22Rv1 (cell line): ENCODE results near the gene THRB.

ENCODE experiments used
- H3K27ac ChIP-seq: fragments of 450-650 bp; 2 replicates; pipeline ENCODE4 v1.5.1; 2017
- CTCF ChIP-seq: fragments of 450-650 bp; IDR thresholded peaks from 2 replicates; pipeline ENCODE4 v1.5.1; 2017; ENCODE audit warnings: mild to moderate bottlenecking
- ZFX ChIP-seq: fragments of 450-650 bp; IDR thresholded peaks from 2 replicates; pipeline ENCODE4 v1.6.1; 2017; ENCODE audit warnings: antibody characterized with exemption, borderline replicate concordance

Gene THRB

DNA sequence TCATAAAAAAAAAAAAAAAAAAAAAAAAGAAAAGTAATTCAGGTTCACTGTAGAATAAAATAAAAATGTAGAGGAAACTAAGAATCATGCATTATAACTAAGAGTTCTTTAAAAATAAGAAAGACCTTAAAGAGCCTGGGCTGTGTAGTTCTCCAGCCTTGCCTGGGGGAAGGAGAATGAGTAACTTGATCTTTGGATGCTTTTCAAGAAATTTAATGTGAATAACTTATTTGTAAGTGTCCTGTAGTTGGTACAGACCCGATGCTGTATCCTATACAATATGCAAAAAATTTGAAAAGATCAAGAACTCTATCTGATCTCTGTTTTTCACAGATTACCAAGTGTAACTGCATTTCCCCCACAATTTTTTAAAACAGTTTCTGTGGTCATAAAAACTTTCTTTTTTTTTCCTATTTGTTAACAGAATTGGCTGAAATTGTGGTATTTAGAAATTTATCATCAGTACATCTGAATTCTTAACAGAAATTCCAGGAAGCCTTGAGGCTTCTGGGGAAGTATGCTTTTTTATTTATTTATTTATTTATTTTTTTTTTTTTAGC is 195.3 kb downstream of the THRB start:
- no peak overlapping the region for H3K27ac ChIP-seq
- TF ChIP-seq CTCF (no peak), ZFX (no peak)

- TF ChIP-seq ZFX (no peak), CTCF (no peak)
- H3K27ac ChIP-seq: no peak overlapping the region
Observed at GRCh38 chr3:24296441-24297205, 198.0 kb downstream of the THRB start.

DNA sequence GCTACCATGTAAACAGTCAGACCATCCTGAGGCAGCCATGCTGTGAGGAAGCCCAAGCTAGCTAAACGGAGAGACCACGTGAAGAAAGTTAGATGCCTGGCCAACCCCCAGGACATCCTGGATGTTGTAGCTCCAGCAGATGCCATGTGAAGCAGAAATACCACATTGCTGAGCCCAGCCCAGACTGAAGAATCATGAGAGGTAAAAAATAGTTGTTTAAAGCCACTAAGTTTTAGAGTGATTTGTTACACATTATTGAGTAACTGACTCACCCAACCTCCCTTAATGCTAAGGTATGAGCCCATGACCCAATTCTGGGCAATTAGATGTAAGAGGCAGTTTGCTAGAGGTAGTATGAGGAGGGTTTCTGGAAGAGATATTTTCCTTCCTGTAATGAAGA is 200.5 kb downstream of the THRB start:
- TF ChIP-seq CTCF (no peak), ZFX (no peak)
- no peak overlapping the region for H3K27ac ChIP-seq

GRCh38 chr3:24291646-24292045 is 203.0 kb downstream of the THRB start:
- no peak overlapping the region for H3K27ac ChIP-seq
- TF ChIP-seq ZFX (no peak), CTCF (no peak)

DNA sequence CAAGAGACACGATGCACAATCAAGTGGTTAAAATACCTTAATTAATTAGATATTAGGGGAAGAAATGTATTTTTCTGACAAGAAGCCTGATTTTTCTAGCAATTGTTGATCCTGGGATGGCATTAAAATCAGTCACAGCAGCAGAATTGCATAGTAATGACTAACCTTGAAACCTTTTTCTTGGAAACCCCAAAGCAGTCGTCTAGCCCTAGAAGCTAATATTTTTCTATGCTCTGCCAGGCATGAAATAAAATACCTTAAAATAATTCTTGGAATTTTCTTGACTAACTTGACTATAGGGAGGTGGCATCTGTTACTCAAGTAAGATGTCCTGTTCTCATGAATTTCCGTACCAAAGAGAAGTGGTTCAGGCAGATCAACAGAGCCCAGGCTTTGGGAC is 204.1 kb downstream of the THRB start:
- H3K27ac ChIP-seq: no peak overlapping the region
- no peak for TF ChIP-seq ZFX

- no peak for TF ChIP-seq CTCF
- no peak for TF ChIP-seq ZFX
- H3K27ac ChIP-seq: peak overlapping the region; percentile 57
Observed at GRCh38 chr3:24288496-24289236, 206.0 kb downstream of the THRB start.

DNA sequence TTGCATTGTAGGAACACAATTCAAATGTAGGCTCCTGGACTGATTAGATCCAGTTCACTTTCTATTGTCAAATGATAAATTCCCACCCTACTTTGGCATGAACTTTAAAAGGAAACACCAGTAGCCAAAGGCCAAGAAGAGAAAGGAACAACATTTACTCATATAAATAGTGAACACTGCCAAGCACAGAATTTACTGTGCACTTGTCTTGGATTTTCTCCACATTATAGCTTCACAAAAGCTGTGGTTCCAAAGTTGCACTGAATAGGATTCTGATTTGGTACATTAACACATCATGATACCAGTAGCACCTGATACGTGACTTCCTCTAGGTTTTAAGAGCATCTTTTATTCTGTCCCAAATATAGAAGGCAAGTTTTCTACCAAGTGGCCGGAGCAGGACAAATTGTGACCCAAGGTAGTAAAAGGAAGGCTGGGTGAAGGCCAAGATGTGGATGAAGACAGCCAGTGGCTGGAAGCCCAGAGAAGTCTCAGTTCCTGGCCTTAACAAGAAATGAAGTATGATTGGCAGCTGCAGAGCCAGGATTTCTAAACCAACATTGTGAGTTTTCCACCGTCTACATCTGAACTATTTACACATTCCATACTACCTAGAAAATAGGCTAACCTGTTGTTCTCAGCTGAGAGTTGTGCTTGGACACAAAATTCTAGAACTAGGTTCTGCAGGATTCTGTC is 206.7 kb downstream of the THRB start:
- TF ChIP-seq ZFX (no peak), CTCF (no peak)
- peak overlapping the region; percentile 57 for H3K27ac ChIP-seq
